Sigmoid colon (tissue), 4 donors: Measurements from ENCODE around the gene RRP1.

Experiments used
- CTCF ChIP-seq, 4 experiments: fragments of 450-650 bp in 3 of 4; fragments of 200-600 bp in 1 of 4; IDR thresholded peaks; one replicate each; pipeline ENCODE4 v1.5.1; 2016 to 2019; ENCODE audit warnings: antibody characterized with exemption in 4 of 4, mild to moderate bottlenecking in 3 of 4, moderate library complexity in 2 of 4
- EP300 ChIP-seq, 4 donors: sonication (generic); formaldehyde crosslinking; IDR thresholded peaks; one replicate each; pipeline ENCODE4 v1.6.1; 2017; ENCODE audit warnings: antibody characterized with exemption in 4 of 4
- POLR2A ChIP-seq, 2 donors: fragments of 450-650 bp; IDR thresholded peaks; one replicate each; pipeline ENCODE4 v1.6.1; 2016; ENCODE audit warnings: antibody characterized with exemption in 2 of 2, mild to moderate bottlenecking in 2 of 2, moderate library complexity in 2 of 2
- POLR2AphosphoS5 ChIP-seq, 4 donors: sonication (generic); formaldehyde crosslinking; IDR thresholded peaks; one replicate each; pipeline ENCODE4 v1.6.1; 2017; ENCODE audit warnings: antibody characterized with exemption in 4 of 4

- TF ChIP-seq CTCF (IDR thresholded peaks at IDR 0.05) (no peak), POLR2AphosphoS5 (IDR thresholded peaks at IDR 0.05) (no peak), EP300 (IDR thresholded peaks at IDR 0.05) (no peak), POLR2A (IDR thresholded peaks at IDR 0.05) (no peak)
Measured at GRCh38 chr21:43825242-43825935, 36.0 kb downstream of the RRP1 start.
